PC-9 (cell line): ENCODE measurements around the gene ST6GALNAC1.

Source experiments
- EZH2 ChIP-seq: fragments of 200-600 bp; sonication (generic); IDR thresholded peaks from 2 replicates; pipeline ENCODE4 v1.8.0; 2017; ENCODE audit warnings: antibody characterized with exemption, low read depth
- TF ChIP-seq, protein P1 (sequence below): fragments of 200-600 bp; sonication (generic); conservative IDR thresholded peaks from 2 replicates; pipeline ENCODE4 v1.6.1; 2017; ENCODE audit warnings: mixed run types, antibody characterized with exemption, mild to moderate bottlenecking, moderate library complexity

DNA sequence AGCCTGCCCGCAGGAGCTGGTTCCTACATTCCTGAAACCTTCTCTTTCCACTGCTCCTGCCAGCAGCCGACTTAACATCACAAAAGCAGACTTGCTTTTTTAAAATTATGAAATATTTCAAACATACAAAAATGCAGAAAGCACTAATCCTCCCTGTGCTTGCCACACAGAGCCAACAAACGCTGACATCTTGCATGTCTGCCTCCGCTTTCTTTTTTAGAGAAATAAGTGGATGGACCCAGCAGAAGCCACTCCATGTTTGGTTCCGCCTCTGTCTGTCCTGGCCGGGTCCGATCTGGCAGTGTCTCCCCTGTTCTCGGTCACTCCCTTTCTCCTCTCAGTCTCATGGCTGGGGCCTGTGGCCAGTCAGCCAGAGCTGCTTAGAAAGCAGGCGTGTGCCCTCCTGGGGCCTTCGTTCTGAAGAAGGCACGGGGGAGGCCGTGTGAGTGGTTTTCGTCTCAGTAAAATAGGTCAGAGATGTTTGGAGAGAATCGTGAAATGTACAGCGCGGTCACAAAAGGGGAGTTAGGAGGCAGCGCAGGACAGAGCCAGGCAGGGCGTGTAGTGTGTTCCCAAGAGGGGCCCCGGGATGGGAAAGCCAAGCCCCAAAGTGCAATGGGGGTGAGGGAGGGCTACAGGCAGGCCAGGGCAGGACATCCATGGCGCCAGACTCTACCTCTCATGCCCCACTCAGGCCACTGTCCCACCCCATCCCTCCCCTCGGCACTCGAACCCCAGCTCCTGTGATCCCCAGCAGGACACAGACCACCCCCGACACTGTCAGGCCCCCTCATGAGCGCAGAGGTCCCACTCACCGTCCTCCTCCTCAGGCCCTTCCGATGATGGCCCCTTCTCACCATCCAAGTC lies 44.0 kb upstream of the ST6GALNAC1 start:
- no peak for TF ChIP-seq EZH2
- TF ChIP-seq, protein P1, sequence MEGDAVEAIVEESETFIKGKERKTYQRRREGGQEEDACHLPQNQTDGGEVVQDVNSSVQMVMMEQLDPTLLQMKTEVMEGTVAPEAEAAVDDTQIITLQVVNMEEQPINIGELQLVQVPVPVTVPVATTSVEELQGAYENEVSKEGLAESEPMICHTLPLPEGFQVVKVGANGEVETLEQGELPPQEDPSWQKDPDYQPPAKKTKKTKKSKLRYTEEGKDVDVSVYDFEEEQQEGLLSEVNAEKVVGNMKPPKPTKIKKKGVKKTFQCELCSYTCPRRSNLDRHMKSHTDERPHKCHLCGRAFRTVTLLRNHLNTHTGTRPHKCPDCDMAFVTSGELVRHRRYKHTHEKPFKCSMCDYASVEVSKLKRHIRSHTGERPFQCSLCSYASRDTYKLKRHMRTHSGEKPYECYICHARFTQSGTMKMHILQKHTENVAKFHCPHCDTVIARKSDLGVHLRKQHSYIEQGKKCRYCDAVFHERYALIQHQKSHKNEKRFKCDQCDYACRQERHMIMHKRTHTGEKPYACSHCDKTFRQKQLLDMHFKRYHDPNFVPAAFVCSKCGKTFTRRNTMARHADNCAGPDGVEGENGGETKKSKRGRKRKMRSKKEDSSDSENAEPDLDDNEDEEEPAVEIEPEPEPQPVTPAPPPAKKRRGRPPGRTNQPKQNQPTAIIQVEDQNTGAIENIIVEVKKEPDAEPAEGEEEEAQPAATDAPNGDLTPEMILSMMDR: no peak
